ENCODE results near the gene SHROOM3. TPM values are rescaled to one million over a fixed set of nuclear protein-coding genes. Genes with fewer than 3 reads are reported as not detected.

Gene SHROOM3
- total RNA-seq, 2 donors from 2014 or later, result 139 to 171 TPM

DNA sequence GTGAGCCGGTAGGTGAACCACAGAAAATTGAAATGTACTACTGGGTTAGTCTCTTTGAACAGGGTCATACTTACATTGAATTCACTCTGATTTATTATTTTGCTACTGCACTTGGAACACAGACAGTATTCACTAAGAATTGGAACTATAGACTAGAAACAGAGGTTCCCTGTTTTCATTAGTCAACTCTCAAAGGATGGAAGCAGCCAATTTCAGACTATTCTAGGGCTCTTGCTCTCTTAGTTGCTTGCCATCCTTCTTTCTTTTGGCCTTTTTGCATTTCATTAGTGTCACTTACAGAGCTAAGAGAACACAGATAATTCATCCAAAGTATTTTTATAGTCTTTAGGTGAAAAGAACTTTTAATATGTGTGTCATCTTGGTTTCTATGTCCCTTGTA lies 52.6 kb downstream of the SHROOM3 start:
- no peak overlapping the region for H3K27ac ChIP-seq
- TF ChIP-seq, protein P1, sequence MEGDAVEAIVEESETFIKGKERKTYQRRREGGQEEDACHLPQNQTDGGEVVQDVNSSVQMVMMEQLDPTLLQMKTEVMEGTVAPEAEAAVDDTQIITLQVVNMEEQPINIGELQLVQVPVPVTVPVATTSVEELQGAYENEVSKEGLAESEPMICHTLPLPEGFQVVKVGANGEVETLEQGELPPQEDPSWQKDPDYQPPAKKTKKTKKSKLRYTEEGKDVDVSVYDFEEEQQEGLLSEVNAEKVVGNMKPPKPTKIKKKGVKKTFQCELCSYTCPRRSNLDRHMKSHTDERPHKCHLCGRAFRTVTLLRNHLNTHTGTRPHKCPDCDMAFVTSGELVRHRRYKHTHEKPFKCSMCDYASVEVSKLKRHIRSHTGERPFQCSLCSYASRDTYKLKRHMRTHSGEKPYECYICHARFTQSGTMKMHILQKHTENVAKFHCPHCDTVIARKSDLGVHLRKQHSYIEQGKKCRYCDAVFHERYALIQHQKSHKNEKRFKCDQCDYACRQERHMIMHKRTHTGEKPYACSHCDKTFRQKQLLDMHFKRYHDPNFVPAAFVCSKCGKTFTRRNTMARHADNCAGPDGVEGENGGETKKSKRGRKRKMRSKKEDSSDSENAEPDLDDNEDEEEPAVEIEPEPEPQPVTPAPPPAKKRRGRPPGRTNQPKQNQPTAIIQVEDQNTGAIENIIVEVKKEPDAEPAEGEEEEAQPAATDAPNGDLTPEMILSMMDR (IDR thresholded peaks at IDR 0.05), result no peak
- ATAC-seq (ENCODE audit: insufficient number of reproducible peaks, low FRiP score, low read depth), result no peak

DNA sequence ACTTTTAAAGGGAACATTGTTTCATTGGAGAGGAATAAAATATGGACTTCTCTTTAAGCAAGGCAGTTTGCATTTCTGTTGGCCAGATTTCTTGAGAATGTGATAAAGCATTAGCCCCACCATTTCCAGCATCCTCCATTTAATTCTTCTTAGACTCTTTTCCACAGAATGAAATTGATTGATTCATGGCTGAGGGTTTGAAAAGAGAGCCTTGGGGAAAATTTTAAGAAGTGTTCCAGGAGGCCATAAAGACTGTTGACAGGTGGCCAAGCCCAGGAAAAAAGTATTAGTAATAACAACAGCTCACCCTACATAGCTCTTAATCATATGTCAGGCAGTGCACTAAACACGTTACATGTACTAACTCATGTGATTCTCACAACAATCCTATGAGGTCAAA lies 53.4 kb downstream of the SHROOM3 start:
- Histone ChIP-seq H3K4me3 (no peak overlapping the region), H3K4me1 (ENCODE audit: control insufficient read depth in 1 of 2, low read depth in 2 of 2) (no peaks in the 10 kb centered on the region), H3K9me3 (no peaks in the 10 kb centered on the region), H3K27me3 (replicated peaks; ENCODE audit: insufficient read depth) (no peaks in the 10 kb centered on the region), H3K36me3 (no peaks in the 10 kb centered on the region), H3K27ac (no peak overlapping the region)
- TF ChIP-seq, protein P1 (IDR thresholded peaks at IDR 0.05), result no peak
- no peak for ATAC-seq (ENCODE audit: insufficient number of reproducible peaks, low FRiP score, low read depth)
- no peak for DNase-seq (ENCODE audit: low spot score)

More for the DNA sequence above, 52.6 kb downstream of the SHROOM3 start:
- H3K36me3 ChIP-seq, result no peaks in the 10 kb centered on the region
- no peaks in the 10 kb centered on the region for H3K9me3 ChIP-seq
- no peak overlapping the region for H3K4me3 ChIP-seq
- DNase-seq (ENCODE audit: low spot score), result no peak
- H3K4me1 ChIP-seq (ENCODE audit: control insufficient read depth in 1 of 2, low read depth in 2 of 2), result no peaks in the 10 kb centered on the region
- no peaks in the 10 kb centered on the region for H3K27me3 ChIP-seq (replicated peaks; ENCODE audit: insufficient read depth)

DNA sequence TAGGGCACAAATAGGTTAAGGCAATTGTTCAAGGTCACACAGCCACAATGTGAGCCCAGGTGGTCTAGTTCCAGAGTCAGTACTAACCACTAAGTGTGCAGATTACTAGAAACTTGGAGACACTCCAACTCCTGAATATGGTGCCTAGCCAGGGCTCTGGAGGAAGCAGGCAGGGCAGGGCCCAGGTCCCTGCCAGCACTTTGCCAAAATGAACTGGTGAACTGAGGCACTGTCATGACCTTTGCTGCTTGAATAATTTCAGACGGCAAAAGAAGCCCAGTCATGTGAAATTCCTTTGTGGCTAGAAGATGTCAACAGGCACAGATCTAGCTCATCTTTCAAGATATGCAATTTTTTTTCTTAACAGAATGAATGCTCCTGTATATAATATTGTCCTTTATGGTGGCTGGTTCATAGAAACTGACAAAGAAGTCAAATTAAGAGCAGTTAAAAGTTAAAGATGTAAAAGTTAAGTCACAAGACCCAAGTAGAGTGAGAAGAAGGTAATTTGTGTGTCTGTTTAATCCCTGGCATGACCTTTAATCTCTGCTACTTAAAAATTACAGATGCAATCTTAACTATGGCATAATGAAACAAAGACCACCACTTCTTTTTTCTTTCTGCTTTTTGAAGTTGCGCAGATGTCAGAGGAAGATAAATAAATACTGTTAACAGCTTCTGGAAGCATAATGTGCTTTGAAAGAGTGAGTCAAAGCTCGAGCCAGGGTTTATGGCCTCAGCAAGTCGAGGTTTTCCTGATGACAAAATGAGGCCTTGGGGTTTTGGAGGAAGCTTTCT lies 54.1 kb downstream of the SHROOM3 start:
- no peak for DNase-seq (ENCODE audit: low spot score)
- Histone ChIP-seq H3K36me3 (no peaks in the 10 kb centered on the region), H3K9me3 (no peaks in the 10 kb centered on the region), H3K27me3 (replicated peaks; ENCODE audit: insufficient read depth) (no peaks in the 10 kb centered on the region), H3K27ac (no peak overlapping the region), H3K4me3 (no peak overlapping the region), H3K4me1 (ENCODE audit: control insufficient read depth in 1 of 2, low read depth in 2 of 2) (no peaks in the 10 kb centered on the region)
- ATAC-seq (ENCODE audit: insufficient number of reproducible peaks, low FRiP score, low read depth), result no peak
- TF ChIP-seq, protein P1 (IDR thresholded peaks at IDR 0.05), result no peak

DNA sequence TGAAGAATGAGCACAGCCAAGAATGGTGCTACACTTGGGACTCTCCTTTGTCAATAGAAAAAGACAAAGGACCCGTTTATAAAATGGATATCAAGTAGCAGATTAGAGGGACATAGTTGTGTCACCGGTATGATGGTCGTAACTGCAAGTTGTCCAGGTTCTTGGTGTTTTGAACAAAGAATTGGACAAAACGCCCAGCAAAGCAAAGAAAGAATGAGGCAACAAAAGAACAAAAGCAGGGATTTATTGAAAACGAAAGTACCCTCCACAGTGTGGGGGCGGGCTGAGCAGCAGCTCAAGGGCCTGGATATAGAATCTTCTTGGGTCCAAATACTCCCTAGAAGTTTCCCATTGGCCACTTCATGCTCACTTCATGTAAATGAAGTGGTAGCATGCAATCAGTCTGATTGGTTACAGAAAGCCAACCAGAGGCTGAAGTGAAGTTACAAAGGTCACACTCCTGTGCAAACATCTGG lies 54.7 kb downstream of the SHROOM3 start:
- no peaks in the 10 kb centered on the region for H3K27me3 ChIP-seq (replicated peaks; ENCODE audit: insufficient read depth)
- no peak overlapping the region for H3K27ac ChIP-seq
- TF ChIP-seq, protein P1 (IDR thresholded peaks at IDR 0.05), result no peak
- no peaks in the 10 kb centered on the region for H3K36me3 ChIP-seq
- H3K9me3 ChIP-seq, result no peaks in the 10 kb centered on the region
- no peak for DNase-seq (ENCODE audit: low spot score)
- no peak for ATAC-seq (ENCODE audit: insufficient number of reproducible peaks, low FRiP score, low read depth)
- H3K4me1 ChIP-seq (ENCODE audit: control insufficient read depth in 1 of 2, low read depth in 2 of 2), result no peaks in the 10 kb centered on the region
- no peak overlapping the region for H3K4me3 ChIP-seq

DNA sequence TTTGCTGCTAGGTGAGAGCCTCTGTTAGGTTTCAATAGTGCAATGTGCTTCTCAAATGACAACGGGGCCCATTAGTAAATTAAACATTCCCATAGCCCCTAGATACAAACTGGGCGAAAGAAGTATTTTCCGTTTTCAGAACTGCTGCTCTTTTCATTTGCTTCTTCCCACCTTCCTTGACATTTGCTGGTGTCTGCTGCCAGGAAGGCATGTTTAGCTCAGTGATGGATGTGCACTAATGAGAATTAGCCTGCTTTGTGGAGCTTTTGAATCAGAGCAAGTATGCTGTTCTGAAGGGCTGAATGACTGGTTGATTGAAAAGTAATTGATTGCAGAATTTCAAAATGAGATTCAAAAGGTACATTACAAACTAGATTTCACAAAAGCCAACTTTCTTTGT lies 57.0 kb downstream of the SHROOM3 start:
- Histone ChIP-seq H3K4me1 (ENCODE audit: control insufficient read depth in 1 of 2, low read depth in 2 of 2) (no peaks in the 10 kb centered on the region), H3K27ac (no peak overlapping the region), H3K4me3 (no peak overlapping the region)

More for the DNA sequence above, 57.0 kb downstream of the SHROOM3 start:
- H3K36me3 ChIP-seq, result no peaks in the 10 kb centered on the region
- no peaks in the 10 kb centered on the region for H3K9me3 ChIP-seq
- DNase-seq (ENCODE audit: low spot score), result no peak
- TF ChIP-seq, protein P1 (IDR thresholded peaks at IDR 0.05), result no peak
- H3K27me3 ChIP-seq (replicated peaks; ENCODE audit: insufficient read depth), result no peaks in the 10 kb centered on the region
- no peak for ATAC-seq (ENCODE audit: insufficient number of reproducible peaks, low FRiP score, low read depth)
